Urinary bladder (tissue), 4 donors: ENCODE measurements around the gene SOX18. TPM values are rescaled to one million over a fixed set of nuclear protein-coding genes. Genes with fewer than 3 reads are reported as not detected.

Experiments
- DNase-seq: peaks from one replicate; pipeline ENCODE4 v3.0.0-alpha.2; 2015; ENCODE audit errors: extremely low spot score
- H3K27ac ChIP-seq: one replicate; pipeline ENCODE4 v1.5.1; 2013; ENCODE audit warnings: low read depth, mild to moderate bottlenecking, moderate library complexity
- H3K36me3 ChIP-seq: one replicate; pipeline ENCODE4 v1.6.1; 2013; ENCODE audit warnings: mild to moderate bottlenecking, moderate library complexity; ENCODE audit not compliant: insufficient read depth
- H3K4me1 ChIP-seq: one replicate; pipeline ENCODE4 v1.6.1; 2013; ENCODE audit warnings: mild to moderate bottlenecking, moderate library complexity; ENCODE audit not compliant: insufficient read depth
- H3K4me3 ChIP-seq: one replicate; pipeline ENCODE4 v1.5.1; 2013; ENCODE audit warnings: low read depth, low read length
- WGBS: extraction: QIAGEN DNeasy Blood & Tissue Kit; methylation state at CpG from one replicate; pipeline ENCODE4 v1.1.7; 2013; 5-methylcytosine and 5-hydroxymethylcytosine counted together
- polyA plus RNA-seq: library from polyadenylated mRNA; stranded (reverse); fragments of 200-250 nt; gene quantifications from one replicate; pipeline ENCODE4 v1.2.3, GENCODE V29; 2013
- total RNA-seq: library from RNA; depleted of rRNA; stranded (reverse); fragments of >200 nt; gene quantifications from one replicate; pipeline ENCODE4 v1.2.3, GENCODE V29; 2014
- donor health status: healthy with polysubstance abuse.
- donor health status: healthy.

The SOX18 gene
- total and polyA plus RNA-seq, 2 donors = 4.5 to 66.0 TPM

DNA sequence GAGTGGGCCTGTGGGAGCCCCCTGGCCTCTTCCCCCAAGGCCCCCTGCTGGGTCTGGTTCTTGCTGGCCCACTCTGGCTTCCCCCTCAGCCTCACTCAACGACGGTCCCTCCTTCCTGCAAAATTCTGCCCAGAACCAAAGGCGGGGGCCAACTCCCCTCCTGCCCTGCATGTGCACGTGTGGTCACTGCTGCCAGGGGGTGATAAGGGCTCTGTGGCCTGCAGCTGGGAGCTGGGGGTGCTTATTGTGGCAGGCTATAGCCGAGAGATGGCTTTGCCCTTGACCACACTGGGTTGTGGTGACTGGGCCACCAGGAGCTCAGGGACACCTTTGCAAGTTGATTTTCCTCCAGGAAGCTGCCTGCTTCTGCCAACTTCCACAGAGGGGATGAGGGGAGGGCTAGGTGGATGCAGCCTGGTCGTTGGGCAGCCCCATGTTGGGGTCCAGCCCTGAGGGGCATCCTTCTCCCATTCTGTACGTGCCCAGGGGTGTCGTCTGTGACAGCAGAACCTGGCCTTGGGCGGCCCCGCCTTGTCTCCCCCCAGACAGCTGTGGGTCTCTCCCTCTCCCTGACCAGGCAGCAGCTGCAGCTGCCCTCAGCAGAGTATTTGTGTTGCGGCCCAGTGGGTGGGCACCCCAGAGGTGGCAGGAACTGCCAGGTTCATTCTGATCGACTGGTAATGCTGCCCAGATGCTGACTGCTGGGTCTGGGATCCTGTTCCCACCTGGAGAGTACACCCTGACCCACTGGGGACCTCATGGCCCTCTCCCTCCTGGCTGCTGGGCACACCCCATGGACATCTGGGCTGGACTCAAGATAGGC, 19.2 kb upstream of the SOX18 start:
- DNase-seq = no peak
- H3K27ac ChIP-seq = no peak overlapping the region
- no peaks in the 10 kb centered on the region for H3K36me3 ChIP-seq
- no peaks in the 10 kb centered on the region for H3K4me1 ChIP-seq
- no peak overlapping the region for H3K4me3 ChIP-seq
- WGBS = 77% methylated on average over 12 of the region's 12 CpGs

DNA sequence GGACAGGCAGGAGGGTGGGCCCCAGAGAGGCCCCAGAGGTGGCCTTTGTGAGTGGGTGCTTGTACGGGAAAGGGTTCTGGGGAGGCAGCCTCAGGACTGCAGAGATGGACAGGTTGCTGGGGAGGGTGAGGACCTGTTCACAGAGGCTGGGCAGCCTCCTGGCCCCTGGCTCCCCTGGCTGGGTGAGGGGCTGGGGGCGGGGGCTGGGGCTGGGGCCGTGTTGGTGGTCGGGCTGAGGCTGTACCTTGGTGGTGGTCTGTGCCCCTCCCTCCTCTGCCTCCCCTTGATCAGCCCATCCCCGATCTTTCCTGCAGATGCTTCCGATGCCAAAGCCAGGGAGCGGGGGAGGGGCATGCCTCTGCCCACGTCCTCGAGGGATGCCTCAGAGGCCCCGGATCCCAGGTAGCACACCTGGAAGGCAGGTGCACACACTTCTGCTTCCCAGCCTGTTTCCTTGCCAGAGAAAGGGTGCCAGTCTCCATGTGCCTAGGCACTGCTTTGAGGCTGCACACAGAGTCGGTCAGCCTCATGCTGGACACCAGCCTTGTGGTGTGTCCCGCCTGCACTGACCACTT, 18.4 kb upstream of the SOX18 start:
- DNase-seq = no peak
- H3K4me1 ChIP-seq = no peaks in the 10 kb centered on the region
- WGBS = 74% methylated on average over 12 of the region's 12 CpGs
- H3K36me3 ChIP-seq = no peaks in the 10 kb centered on the region
- H3K4me3 ChIP-seq = no peak overlapping the region
- H3K27ac ChIP-seq = no peak overlapping the region

DNA sequence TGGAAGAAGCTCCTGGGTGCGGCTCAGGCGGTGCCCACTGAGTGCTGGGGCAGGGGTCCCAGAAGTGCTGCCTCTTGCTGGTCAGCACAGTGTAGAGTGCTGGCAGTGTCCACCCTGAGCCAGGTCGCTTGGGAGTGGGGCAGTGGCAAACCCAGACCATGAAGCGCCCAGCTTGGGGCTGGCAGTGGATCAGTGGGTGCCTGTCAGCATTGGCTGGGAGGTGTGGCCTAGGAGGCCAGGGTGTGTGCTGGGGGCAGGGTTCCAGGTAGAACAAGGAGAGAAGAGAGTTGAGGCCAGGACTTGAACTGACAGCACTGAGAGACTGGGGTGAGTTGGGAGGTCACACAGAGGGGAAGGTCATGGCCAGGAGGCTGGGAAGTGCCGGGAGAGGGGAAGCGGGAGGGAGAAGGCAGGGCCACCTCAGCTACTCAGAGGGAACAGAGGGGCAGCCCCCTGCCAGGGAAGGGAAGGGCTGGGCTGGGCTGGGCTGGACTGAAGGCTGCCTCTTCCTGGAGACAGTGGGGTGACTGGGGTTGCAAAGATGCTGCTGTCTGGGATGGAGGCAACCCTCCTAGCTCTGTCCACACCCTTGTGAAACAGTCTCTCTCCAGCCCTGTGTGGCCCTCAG, 17.7 kb upstream of the SOX18 start:
- H3K4me1 ChIP-seq = no peaks in the 10 kb centered on the region
- no peak overlapping the region for H3K27ac ChIP-seq
- 77% methylated on average over 6 of the region's 6 CpGs for WGBS
- DNase-seq = no peak
- H3K36me3 ChIP-seq = no peaks in the 10 kb centered on the region
- no peak overlapping the region for H3K4me3 ChIP-seq

DNA sequence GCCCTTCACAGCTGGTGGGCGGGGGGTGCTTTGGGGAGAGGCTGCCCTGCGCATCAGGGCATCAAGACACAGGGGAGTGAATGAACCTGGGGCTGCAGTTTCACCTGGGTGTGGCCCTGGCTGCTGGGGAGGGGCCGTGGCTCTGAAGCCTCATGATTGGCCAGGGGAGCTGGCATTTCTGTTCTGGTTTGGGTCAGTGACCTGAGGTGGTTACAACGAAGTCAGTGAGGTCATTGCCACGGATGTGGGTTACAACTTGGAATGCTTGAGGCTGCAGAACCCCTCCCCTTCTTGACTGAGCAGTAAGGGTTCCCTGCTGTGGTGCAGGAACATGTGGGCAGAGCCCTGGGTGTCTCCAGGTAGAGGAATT, 16.5 kb upstream of the SOX18 start:
- no peak for DNase-seq
- WGBS = 52% methylated on average over 5 of the region's 5 CpGs
- H3K27ac ChIP-seq = no peak overlapping the region
- H3K4me1 ChIP-seq = no peaks in the 10 kb centered on the region
- no peak overlapping the region for H3K4me3 ChIP-seq
- H3K36me3 ChIP-seq = no peaks in the 10 kb centered on the region

DNA sequence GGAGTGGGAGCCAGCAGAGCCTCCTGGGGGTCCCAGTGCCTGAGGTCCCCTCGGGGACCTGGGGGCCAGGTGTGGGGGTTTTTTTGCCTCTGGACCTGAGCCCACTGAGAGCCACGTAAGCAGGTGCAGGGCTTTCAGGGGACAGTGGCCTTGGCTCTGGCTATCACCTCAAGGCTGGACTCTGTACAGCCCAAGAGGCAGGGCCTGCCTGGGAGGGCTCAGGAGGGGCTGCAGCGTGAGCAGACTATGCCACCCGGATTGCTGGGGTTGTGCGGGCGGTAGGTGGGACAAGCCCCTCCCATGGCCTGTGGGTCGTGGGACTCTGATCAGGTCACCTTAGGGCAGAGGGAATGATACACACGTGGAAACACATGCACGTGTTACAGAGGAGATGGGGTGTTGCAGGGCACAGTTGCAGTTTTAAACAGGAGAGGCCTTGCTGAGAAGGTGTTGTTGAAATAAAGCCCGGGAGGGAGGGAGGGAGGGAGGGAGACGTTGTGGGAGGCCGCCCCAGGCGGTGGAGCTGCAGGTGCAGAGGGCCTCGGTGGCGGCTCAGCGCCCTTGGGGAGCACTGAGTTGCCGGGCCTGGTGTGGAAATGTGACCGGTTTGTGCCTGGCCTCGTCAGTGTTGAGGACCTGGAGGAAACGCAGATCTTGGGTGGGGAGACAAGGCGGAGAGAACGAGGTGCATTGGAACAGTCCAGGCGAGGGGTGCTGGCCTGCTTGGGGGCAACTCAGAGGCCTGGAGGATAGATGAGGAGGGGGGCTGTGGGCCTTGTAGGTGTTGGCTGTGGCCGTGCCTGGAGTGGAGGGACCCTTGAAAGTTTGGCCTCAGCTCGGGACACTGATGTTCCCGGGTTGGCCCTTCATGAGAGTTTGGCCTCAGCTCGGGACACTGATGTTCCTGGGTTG, 15.9 kb upstream of the SOX18 start:
- Histone ChIP-seq H3K4me1 (no peaks in the 10 kb centered on the region), H3K36me3 (no peaks in the 10 kb centered on the region), H3K27ac (no peak overlapping the region), H3K4me3 (no peak overlapping the region)
- 56% methylated on average over 27 of the region's 27 CpGs for WGBS
- DNase-seq = no peak

DNA sequence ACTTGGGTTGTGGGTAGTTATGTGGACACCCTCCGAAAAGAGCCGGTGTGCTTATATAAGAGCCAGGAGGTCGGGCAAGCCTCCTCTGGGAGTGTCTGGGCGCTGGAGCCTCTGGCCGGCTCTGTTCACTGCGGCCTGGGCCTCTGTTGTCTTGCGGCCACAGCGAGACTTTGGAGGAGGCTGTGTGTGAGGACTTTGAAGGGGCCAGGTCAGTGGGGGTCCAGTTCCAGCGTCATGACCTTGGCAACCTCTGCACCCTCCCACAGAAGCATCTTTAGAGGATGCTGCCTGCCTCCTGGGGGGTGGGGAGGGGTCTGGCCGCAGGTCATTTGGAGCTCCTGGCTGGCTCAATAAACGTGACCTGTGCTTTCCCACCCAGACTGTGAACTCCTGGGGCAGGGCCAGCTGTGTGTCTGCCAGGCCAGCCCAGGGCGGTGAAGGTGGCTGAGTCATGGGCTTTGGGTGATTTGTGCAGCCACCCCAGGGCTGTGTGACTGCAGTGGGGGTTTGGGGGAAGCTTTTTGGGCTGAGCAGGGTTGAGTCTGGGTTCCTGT, 14.8 kb upstream of the SOX18 start:
- H3K27ac ChIP-seq = no peak overlapping the region
- no peaks in the 10 kb centered on the region for H3K36me3 ChIP-seq
- H3K4me3 ChIP-seq = peak overlapping the region; percentile 84
- DNase-seq = no peak
- no peaks in the 10 kb centered on the region for H3K4me1 ChIP-seq
- WGBS = 26% methylated on average over 12 of the region's 12 CpGs

DNA sequence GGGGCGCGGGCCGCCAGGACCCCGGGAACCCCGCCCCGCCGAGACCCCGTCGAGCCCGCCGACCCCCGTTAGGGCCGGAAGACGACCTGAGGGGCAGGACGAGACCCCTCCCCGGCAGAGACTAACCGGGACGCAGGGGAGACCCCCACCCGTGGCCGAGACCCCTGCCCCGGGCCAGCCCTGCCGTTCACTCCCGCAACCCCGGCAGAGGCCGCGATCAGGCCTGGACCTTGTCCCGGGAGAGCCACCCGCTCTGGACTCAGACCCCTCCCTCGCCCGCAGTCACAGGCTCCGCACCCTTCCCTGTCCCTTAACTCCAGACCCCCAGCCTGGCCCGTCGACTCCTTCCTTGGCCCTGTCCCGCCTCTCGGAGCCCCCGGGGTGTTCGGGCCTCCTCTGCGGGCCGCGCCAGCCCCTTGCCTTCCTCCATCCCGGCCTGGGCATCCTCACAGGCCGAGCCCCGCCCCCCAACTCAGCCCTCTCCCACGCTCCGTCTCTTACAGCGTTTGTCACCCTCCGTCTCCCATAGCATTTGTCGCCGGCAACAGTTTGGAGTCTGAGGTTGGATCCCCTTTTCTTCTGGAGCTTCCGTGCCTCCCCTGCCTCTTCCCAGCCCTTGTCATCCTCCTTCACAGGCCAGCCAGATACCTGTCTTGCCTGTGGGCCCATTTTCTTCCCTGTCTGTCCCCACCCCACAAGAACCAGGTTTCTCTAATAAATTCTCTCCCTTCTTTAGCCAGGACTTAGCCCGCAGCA, 14.1 kb upstream of the SOX18 start:
- no peak for DNase-seq
- no peaks in the 10 kb centered on the region for H3K4me1 ChIP-seq
- 1% methylated on average over 51 of the region's 51 CpGs for WGBS
- peak overlapping the region; percentile 84 for H3K4me3 ChIP-seq
- no peak overlapping the region for H3K27ac ChIP-seq
- H3K36me3 ChIP-seq = no peaks in the 10 kb centered on the region

DNA sequence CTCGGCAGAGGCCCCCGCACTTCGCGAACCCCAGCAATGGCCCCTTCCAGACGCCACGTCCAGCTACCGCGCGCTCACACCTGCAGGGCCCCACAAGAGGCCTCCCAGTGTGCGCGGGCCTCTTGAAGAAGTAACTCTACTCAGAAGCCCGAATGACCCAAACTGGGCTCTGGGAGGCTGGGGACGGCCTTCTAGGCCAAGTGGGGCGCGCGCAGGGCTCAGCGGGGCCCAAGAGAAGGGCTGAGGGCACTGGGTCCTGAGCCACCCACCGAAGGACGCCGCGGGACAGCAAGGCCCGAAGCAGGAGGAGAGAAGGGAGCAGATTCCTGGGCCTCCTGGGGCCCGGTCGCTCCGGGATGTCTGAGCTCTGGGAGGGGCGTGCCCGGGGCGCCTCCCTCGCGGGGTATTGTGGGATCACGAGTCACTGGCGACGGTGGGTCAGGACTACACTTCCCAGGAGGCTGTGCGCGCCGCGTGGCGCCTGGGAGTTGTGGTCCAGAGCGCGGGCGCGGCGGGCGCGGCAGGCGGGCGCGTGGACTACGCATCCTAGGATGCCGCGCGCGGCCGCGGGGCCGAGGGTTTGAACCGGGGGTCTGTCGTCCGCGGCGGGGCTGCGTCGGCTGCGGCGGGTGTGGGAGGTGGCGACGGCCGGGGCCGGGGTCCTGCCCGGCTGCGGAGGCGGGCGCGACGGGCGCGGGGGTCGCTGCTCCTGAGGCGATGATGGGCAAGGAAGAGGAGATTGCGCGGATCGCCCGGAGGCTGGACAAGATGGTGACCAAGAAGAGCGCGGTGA, 13.4 kb upstream of the SOX18 start, which contains the start of gene TCEA2:
TSS of gene TCEA2 (plus strand) at position 603 of the 793 bp plus-strand sequence. CDS start at position 718, 115 bp downstream.
- peak; percentile 88 for DNase-seq
- H3K4me3 ChIP-seq = peak within 1 kb of the TSS; percentile 84
- H3K27ac ChIP-seq = peak within 1 kb of the TSS; percentile 48
- H3K4me1 ChIP-seq = no peaks in the 10 kb centered on the region
- no peaks in the 10 kb centered on the region for H3K36me3 ChIP-seq
- 4% methylated on average over 85 of the region's 85 CpGs for WGBS

DNA sequence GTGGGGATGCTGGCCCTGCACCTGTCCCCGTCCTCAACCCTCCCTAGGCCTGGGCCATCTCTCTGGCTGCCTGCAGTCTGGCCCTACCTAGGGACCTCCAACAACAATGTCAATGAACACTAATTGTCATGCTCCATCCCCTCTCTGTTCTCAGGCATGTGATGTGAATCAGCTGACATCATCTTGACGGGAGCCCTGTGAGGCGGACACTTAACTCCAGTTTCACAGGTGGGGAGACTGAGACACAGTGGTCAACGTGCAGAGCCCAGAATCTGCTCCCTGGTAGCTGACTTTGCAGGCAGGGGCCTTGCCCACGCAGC, 12.8 kb upstream of the SOX18 start:
- Histone ChIP-seq H3K4me3 (peak overlapping the region; percentile 42), H3K36me3 (no peaks in the 10 kb centered on the region), H3K4me1 (no peaks in the 10 kb centered on the region), H3K27ac (no peak overlapping the region)
- WGBS = 43% methylated on average over 5 of the region's 5 CpGs
- DNase-seq = no peak

DNA sequence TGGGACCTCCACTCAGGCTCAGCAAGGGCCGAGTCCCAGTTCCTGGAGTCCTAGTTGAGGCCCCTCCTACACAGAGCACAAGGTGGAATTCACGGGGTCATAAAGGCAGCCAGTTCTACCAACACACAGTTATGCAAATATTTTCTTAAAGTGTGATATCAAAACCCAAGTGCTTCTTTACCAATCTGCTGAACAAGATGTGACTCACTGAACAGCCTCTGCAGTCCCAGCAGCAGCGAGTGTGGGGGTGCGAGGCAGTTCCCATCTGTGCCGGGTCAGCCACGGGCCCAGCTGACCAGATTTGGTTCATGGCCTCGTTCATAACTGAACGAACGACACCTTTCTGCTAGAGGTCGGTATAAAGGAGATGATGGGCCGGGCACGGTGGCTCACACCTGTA, 9.1 kb upstream of the SOX18 start:
- Histone ChIP-seq H3K27ac (no peak overlapping the region), H3K4me1 (no peaks in the 10 kb centered on the region), H3K36me3 (no peaks in the 10 kb centered on the region), H3K4me3 (no peak overlapping the region)
- DNase-seq = no peak
- 82% methylated on average over 12 of the region's 12 CpGs for WGBS

DNA sequence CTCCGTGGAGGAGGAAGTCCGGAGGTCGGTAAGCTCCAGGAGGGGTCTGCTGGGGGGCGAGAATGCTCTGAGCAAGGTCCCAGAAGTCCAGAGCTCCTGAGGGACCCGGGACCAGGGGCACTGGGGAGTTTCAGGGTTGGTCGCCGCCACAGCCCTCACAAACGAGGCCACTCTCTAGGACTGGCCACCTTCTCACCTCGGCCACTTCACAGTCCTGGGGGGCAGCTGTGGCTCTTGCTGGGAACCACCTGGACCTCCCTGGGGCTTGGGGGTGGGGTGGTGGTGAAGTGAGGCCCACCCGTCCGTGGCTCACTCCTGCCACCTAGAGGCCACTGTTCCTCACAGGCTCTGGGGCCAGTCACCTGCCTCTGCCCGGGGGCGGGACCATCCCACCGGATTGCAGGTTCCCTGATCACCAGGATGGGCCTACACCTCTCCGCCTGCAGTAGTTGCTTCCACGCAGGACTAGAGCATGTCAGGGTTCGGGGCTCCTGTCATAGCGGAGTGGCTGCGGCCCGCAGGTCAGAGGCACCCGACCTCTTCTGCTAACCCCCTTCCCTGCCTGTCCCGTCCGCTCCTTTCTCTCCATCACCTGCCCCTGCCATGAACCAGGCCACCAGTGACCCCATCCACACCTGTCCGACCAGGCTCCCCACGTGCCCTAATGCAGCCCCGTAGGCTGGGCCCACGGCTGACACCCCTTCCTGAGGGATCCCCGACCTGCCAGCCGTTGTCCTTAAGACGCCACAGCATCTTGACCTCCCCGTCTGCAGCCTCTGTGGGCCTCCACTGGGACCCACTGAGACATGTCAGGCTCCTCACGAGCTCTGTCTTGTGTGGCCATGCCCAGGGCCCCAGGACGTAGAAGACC, 8.4 kb upstream of the SOX18 start:
- DNase-seq = no peak
- Histone ChIP-seq H3K4me3 (no peak overlapping the region), H3K4me1 (no peaks in the 10 kb centered on the region), H3K27ac (no peak overlapping the region), H3K36me3 (no peaks in the 10 kb centered on the region)
- WGBS = 34% methylated on average over 33 of the region's 33 CpGs
